ENCODE results near the gene PTGES. TPM values are rescaled to one million over a fixed set of nuclear protein-coding genes. Genes with fewer than 3 reads are reported as not detected.
A peak's percentile ranks its signal among the peaks of the same experiment; 100 is the strongest.

Gene PTGES
- total RNA-seq, 1 experiment from 2014 or later: 17.2 TPM

GRCh38 chr9:129737479-129738274 is 15.2 kb downstream of the PTGES start (continued):
- TF ChIP-seq YY1 (IDR thresholded peaks at IDR 0.05; ENCODE audit: extremely low read depth, insufficient replicate concordance, low read depth, low read length): peak; percentile 58
- no peak for TF ChIP-seq EZH2phosphoT487 (IDR thresholded peaks at IDR 0.05; ENCODE audit: borderline replicate concordance)
- no peak for TF ChIP-seq JUND (IDR thresholded peaks at IDR 0.05)
- peak; percentile 98 for TF ChIP-seq RAD21 (IDR thresholded peaks at IDR 0.05; ENCODE audit: low read depth)
- TF ChIP-seq CEBPB (IDR thresholded peaks at IDR 0.05; ENCODE audit: low read depth): no peak

- RAD21 ChIA-PET (ENCODE audit: low non-redundant PET in 1 of 2, low total read pairs in 2 of 2, uncharacterized antibody in 2 of 2, unreplicated experiment in 2 of 2): interaction anchor here in 1 of 2 experiments (1.6 kb wide), 1 partner anchor 10 kb away, joined by 4 read pairs; no protein-coding TSS in a partner anchor
- no peaks in the 10 kb centered on the region for H3K79me2 ChIP-seq (ENCODE audit: insufficient read depth, low read length)
- H2AFZ ChIP-seq (ENCODE audit: low read depth, low read length, poor library complexity, severe bottlenecking): no peak overlapping the region
- DNase-seq (ENCODE audit: low read depth, low spot score) (no peak), ATAC-seq (no peak)
- H3K9me3 ChIP-seq (ENCODE audit: control insufficient read depth in 1 of 2, insufficient read depth in 1 of 2, low read depth in 1 of 2, low read length in 2 of 2): no peaks in the 10 kb centered on the region
- CTCF ChIA-PET: interaction anchor here (2.6 to 3.3 kb wide), 2 partner anchors 9 to 54 kb away, joined by 27 to 54 read pairs; no protein-coding TSS in a partner anchor
- no peaks in the 10 kb centered on the region for H3K36me3 ChIP-seq (ENCODE audit: control insufficient read depth in 1 of 2, insufficient read depth in 2 of 2, low read length in 2 of 2)
- BruUV-seq (replicated peaks): no TSS peak
- H3K9me2 ChIP-seq (ENCODE audit: insufficient read depth): no peaks in the 10 kb centered on the region
- intact Hi-C loops (cut with micrococcal nuclease): no loop called here
- H3K4me3 ChIP-seq (replicated peaks in 1 of 2; ENCODE audit: low read depth in 1 of 2, low read length in 2 of 2): no peak overlapping the region
- no peaks in the 10 kb centered on the region for H3K27me3 ChIP-seq (ENCODE audit: insufficient read depth, low read length)
- POLR2A ChIA-PET: interaction anchor here (1.4 kb wide), 1 partner anchor 10 kb away, joined by 8 read pairs; no protein-coding TSS in a partner anchor
- no peaks in the 10 kb centered on the region for H4K20me1 ChIP-seq (ENCODE audit: insufficient read depth)
- H3K9ac ChIP-seq (ENCODE audit: low read length): no peak overlapping the region
- no peak overlapping the region for H3K4me2 ChIP-seq (ENCODE audit: low read length)
- no peak overlapping the region for H3K27ac ChIP-seq (ENCODE audit: low read depth, low read length)
- TF ChIP-seq ZNF274 (IDR thresholded peaks at IDR 0.05; ENCODE audit: low read depth, low read length) (no peak), REST (IDR thresholded peaks at IDR 0.05; ENCODE audit: low read depth) (no peak), ZFX (IDR thresholded peaks at IDR 0.05) (no peak), SP1 (IDR thresholded peaks at IDR 0.05; ENCODE audit: low read depth) (no peak), CBX3 (IDR thresholded peaks at IDR 0.05; ENCODE audit: low read depth) (no peak)
- H3K4me1 ChIP-seq (ENCODE audit: control insufficient read depth in 1 of 2, insufficient read depth in 2 of 2, low read length in 2 of 2): peaks cover 7 to 17% of the 10 kb centered on the region in 2 experiments; a peak in 3 of 4 replicates
Measured at GRCh38 chr9:129736334-129736733, 16.5 kb downstream of the PTGES start.

Data from HCT116 (cell line).